Forelimb muscle (tissue), 1 donor: ENCODE measurements around the gene ADCY1. TPM values are rescaled to one million over a fixed set of nuclear protein-coding genes. Genes with fewer than 3 reads are reported as not detected.

Experiments used
- DNase-seq: peaks from one replicate; pipeline ENCODE4 v3.0.0-alpha.2; 2013; ENCODE audit warnings: low read depth
- polyA plus RNA-seq: library from polyadenylated mRNA; unstranded; fragments of 120-200 nt; gene quantifications from one replicate; pipeline ENCODE4 v1.2.1, GENCODE V29; 2013; ENCODE audit not compliant: insufficient read length

Gene ADCY1
- polyA plus RNA-seq, 1 donor, result 9.9 TPM

DNA sequence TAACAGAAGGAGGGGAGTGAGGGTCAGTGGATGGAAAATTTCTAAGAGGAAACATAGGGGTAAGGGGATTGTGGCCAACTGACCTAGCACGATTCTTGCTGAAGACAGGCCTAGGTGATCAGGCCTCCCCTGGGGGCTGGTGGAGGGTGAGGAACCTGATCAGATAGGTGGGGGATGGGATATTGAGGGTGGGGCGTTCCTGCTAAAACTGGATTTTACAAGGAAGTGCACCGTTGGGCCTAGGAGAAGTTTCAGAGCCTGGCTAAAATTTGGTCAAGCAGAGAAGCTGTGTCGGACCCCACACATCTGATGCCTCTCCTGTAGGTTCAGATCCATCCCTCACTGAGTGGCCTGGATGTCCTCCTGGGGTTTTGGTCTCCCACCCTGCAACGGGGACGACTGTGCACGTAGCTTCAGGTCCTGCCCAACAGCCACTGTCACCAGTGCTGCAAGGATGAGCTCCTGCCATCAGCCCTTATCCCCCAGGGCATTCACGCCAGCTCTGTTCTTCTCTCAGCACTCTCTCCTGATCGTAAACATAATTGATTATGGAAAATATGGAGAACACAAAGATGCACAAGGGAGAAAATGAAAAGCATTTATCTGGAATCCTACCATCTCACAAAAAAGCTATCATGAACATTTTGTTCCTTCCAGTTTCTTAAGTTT is 89.9 kb downstream of the ADCY1 start:
- no peak for DNase-seq

DNA sequence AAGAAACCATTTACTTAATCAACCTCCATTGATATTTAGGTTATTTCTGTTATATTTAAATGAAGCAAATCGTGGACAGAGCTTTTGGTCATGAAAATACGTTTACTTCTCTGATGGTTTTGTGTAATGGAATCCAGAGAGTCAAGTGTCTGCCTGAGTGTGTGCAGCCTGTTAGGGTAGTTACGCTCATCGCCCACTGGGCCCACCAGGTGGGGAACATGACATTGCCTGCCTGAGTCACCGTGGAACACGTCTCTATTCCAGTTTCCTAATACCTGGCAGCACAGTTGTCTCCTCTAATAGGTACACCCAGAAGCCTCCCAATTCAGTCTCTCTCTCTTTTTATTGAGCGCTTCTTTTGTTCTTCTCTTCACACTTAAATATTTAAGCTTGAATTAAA is 91.0 kb downstream of the ADCY1 start:
- no peak for DNase-seq

DNA sequence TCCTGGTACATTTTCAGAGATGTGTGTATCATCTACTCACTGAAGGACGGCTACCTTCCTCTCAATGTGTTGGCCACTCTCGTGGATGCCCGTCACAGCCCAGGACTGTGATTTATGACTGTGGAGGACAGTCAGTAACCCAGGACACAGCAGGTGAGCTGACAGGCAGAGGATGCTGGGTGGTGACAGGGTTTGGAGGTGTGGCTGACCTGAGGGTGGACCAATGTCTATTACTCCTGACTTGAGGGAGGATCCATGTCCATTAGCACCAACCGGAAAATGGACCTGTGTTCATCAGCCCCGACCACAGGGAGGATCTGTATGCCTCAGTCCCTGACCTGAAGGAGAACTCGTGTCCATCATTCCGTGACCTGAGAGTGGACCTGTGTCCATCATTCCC is 96.1 kb downstream of the ADCY1 start:
- no peak for DNase-seq

DNA sequence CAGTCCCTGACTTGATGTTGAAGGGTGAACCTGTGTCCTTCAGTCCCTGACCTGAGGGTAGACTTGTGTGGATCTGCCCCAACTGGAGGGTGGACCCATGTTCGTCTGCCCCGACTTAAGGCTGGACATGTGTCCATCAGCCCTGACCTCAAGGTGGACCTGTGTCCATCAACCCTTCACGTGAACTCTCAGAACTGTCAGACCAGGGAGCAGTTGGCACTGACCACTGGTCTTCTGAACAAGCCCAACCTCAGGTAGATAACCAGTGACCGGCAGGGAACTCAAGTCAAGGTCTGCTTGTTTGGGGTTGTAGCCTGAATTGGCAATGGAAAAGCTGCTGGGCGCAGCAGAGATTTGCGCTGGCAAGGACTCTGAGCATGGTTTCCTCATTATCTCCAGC is 96.5 kb downstream of the ADCY1 start:
- no peak for DNase-seq

DNA sequence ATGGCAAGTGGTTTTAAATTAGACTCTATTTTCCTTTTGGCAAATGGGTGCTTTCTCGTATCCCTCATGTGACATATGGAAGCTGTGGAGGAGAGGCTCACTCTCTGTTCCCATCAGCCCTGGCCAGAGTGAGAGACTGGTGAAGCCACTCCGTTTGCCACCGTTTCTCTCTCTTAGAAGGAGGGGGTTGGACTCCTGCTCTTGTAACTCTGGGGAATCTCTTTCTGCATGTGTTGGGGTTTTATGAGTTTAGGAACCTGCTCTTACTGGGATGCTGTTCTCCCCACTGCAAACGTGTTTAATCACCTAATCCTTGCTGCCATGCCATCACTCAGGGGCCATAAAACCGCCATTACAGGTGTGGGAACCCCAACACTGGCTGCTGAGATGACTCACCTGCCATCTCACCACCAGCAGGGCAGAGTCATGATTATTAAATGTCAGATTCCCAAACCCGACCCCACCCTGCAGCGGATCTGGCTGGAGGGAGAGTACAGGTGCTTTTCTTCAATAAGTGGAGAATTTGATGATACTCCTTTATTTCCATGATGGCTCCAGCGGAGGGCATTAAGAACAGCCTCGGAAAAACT is 103.2 kb downstream of the ADCY1 start:
- no peak for DNase-seq

DNA sequence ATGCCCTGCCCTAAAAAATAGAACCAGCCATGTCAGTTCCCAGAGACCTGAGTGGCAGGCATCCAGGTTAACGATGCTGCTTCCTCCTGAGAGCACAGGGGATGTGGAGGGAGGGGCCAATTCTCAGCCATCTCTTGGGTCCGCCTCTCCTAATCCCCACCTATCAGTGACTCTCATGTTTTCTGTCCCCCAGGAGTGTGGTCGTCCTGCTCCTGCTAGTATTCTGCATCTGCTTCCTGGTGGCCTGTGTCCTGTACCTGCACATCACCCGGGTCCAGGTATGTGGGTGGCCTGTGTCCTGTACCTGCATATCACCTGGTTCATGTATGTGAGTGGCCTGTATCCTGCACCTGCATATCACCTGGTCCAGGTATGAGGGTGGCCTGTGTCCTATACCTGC is 105.3 kb downstream of the ADCY1 start:
- DNase-seq, result no peak

DNA sequence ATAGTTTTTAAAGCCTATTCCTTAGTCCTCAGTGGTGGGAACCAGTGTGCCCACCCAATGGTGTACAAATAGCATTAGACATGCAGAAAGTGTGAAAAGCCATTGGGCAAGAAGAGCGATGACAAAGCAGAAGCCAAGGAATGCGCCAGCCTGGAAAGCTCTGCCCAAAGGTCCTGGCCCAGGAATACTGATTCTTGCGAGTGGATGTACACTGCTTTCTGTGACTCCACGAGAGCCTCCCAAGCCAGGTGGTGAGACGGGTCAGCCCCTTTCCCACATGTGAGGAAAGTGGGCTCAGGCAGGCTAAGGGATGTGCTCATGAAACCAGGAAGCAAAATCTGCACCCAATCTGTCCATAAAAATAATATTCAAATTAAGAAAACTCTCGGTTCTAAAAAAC is 106.6 kb downstream of the ADCY1 start:
- no peak for DNase-seq

DNA sequence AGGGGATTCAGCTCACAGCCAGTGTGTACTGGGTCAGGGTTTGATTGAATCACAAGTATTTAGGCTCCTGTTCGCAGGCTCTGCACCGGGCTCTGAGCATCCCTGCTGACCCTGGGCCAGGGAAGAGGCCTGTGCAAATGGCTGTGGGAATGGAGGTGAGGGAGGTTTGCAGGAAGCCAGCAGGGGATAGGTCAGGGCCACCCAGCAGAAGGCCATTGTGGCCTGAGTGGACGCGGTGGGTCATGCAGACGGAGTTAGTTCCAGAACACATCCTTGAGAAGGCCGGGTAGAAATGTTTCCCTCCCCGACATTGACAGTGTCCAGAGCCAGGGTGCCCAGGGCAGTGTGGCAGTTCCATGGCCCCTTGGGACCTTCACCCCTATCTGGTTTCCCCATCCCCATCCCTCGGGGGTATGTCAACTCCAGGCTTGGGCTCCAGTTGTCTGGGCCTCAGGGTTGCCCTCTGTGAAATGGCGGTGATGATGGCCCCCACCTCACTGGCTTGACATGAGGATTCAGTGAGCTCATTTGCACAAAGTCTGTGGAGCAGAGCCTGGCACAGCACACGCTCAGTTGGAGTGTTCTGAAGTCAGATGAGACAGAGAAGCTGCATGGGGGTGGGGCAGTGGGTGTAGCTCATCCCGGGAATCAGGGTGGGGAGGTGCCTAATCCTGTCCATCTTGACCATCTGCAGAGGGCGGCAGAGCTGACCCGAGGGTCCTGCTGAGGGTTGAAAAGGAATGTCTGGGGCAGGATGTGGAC is 107.6 kb downstream of the ADCY1 start:
- no peak for DNase-seq

DNA sequence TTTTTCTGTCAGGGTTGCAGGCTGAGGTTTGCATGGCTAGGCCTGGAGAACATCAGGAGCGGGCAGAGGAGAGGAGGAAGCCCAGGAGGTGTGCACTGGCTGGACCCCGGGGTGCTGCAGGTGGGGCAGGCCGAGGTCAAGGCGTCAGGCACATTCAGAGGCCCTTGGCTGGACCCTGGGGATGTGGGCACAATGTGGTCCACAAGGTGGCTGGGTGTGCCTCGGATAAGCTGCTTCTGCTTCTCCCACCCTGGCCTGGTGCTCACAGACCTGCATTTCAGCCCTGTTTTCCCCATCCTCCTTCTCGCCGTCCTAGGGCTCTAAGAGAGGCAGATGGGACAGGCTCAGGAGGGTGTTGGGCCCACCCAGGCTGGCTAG is 108.2 kb downstream of the ADCY1 start:
- no peak for DNase-seq

DNA sequence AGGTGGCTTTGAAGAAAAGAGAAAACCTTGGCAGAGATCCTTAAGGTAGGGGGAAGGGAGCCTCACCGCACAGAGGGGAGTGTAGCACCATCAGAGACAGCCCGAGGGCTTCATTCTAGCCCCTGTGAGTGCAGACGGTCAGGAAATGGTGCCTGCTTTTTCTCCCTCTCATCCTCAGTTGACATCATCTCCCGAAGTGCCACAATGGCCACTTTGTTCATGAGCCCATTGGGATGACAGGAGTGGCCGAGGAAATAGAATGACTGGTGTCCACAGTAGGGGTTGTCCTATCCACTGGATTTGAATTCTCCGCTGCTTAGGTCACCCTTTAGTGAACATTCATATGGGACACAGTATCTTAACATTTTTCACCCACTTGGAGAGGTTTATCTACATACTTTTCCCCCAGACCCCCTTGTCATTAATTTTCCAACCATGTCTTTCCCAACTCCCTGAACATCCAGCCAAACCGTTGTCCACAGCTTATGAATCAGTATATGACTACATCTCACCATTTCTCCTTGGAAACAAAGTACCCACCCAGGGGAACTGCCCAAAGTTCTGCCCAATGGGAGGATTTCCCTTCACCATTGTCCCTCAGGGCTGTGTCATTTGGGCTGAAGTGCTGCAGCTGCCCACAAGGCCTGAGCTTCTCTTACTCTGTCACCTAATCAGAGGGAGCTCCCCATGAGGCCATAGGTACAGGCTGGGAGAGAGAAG is 108.8 kb downstream of the ADCY1 start:
- DNase-seq, result no peak

DNA sequence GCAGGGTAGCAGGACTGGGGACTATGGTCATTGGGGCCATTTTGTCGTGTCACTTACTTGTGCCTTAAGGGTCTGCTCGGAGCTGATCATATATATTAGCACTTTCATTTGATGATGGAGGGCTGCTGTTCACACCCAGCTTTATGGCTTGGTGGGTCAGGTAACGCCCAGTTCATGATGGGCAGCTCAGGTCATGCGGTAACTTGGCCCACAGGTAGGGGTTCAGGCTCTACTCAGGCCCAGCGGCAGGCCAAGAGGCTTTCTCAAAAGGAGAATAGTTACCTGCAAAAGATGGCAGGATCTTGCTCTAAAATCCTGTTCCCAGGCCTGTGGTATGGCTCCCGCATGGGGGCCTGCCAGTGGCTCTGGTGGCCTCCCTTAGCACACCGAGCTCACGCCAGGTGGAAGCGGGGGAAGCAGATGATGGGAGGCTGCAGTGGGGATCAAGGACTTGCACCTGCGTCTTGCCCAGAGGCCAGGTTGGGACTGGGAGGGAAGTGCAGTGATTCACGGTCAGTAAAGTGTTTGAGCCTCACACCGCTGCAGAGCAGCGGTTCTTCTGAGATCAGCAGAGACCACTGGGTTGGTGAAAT is 109.5 kb downstream of the ADCY1 start:
- no peak for DNase-seq

DNA sequence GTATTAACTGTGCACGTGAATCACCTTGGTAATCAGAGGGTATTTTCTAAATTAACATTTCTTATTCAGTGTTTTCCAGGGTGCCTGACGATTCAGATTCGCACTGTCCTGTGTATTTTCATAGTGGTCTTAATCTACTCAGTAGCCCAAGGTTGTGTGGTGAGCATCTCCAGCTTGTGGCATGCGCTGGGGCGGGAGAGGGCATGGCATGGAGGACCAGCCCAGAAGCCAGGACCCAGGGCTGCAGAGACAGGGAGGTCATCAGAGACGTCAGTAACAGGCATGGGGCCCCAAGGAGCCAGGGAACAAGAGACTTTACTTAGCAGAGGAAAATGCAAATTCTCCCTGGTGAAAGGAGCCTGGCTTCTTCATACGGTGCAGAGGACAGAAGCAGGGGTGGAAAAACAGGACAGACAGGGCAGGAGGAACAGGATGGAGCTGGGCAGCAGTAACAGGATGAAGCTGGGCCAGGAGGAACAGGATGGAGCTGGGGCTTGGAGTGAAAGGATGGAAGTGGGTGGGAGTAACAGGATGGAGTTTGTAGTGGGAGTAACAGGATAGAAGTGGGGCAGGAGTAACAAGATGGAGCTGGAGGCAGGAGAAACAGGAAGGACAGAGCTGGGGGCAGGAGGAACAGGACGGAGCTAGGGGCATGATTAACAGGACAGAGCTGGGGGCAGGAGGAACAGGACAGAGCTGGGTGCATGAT is 110.9 kb downstream of the ADCY1 start:
- no peak for DNase-seq

DNA sequence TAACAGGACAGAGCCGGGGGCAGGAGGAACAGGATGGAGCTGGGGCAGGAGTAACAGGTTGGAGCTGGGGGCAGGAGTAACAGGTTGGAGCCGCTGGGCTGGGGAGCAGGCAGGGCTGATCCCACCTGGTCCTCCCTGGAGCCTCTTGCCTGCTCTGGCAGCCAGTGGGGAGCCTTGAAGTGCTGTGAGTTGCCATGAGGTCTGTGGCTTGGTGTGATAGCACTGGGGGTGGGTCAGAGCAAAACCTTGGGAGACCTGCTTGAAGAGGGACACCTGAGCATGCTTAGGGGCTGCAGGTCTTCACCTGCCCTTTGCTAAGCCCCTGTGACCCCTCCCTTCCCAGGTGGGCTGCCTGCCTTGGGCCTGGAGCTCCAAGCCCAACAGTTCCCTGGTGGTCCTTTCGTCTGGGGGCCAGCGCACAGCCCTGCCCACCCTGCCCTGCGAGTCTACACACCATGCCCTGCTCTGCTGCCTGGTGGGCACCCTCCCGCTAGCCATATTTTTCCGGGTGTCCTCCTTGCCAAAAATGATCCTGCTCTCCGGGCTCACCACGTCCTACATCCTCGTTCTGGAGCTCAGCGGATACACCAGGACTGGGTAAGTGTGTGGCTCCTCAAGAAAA is 111.6 kb downstream of the ADCY1 start:
- no peak for DNase-seq

DNA sequence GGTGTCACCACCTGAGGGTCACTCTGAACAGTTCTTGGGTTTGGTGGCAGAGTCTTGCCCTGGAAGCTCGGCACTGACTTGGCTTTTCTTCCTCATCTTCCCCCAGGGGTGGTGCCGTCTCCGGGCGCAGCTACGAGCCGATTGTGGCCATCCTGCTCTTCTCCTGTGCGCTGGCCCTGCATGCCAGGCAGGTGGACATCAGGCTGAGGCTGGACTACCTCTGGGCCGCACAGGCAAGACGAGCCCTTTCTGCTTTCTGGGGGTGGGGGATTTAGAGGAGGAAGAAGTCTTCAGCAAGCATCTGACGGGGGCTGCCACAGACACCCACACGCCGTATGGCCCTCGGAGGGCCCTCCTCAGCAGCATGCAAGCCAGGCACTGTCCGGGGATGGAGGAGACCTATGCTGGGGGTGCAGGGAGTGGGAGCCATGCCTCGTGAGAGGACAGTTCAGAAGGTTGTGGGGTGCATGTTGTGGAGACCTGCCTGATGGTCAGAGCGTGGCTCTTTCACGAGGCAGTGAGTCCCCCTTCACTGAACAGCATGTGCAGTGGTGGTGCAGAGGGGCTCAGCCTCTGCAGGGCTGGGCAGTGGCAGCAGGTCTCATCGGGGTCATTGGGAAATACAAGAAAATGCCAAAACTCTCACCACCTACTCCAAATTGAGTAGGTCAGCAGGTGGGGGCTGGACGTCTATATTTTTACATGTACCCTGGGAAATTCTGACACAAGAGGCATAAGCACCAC is 112.4 kb downstream of the ADCY1 start:
- no peak for DNase-seq

DNA sequence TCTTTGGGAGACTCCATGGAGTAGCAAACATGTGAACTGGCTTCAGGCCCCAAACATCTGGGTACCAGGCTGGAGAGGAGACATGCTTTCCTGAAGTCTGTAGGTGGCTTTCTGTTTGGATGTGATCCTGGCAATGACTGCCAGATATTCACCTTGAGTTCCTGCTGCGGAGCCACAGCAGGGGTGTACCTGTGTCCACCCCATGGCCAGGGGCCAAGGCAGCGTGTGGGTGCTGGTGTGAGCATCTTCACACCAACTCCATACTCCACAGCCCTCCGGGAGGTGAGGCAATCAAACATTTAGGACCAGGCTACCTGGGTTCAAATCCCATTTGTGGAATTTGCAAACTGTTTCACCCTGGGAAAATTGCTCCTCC is 113.0 kb downstream of the ADCY1 start:
- DNase-seq, result no peak

DNA sequence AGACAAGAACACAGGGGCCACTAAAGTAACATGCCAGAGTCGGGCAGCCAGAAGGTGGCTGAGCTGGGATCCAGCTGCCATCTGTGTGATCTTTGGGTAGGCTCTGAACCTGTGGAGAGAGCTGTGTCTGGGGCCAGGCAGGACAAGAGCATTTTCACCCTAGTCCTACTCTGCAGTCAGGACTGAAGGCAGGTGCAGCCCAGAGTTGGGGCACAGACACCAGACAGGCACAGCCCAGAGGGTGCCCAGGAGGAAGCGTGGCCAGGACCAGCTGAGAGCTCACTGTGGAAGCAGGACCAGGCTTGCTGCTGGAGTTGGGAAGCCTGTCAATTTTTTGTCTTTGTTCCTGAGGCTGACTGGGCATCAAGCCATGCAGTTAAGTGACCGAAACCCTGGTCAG is 113.6 kb downstream of the ADCY1 start:
- no peak for DNase-seq

DNA sequence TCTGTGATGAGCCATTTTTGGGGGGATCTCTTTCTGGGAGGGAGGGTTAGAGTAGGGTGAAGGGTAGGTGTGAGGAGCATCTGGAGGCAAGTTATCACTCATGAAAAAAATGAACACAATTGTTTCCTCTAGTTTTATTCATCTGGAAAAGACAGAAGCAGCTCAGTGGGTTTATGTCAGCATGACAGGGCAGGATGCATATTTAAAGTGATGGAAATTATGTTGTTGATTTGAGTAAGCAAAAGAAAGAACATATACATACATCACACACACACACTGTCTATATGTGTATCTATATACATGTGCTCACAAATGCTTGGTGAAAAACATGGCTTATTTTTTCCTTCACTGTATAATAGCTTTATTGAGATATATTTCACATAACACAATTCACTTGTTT is 114.2 kb downstream of the ADCY1 start:
- no peak for DNase-seq

DNA sequence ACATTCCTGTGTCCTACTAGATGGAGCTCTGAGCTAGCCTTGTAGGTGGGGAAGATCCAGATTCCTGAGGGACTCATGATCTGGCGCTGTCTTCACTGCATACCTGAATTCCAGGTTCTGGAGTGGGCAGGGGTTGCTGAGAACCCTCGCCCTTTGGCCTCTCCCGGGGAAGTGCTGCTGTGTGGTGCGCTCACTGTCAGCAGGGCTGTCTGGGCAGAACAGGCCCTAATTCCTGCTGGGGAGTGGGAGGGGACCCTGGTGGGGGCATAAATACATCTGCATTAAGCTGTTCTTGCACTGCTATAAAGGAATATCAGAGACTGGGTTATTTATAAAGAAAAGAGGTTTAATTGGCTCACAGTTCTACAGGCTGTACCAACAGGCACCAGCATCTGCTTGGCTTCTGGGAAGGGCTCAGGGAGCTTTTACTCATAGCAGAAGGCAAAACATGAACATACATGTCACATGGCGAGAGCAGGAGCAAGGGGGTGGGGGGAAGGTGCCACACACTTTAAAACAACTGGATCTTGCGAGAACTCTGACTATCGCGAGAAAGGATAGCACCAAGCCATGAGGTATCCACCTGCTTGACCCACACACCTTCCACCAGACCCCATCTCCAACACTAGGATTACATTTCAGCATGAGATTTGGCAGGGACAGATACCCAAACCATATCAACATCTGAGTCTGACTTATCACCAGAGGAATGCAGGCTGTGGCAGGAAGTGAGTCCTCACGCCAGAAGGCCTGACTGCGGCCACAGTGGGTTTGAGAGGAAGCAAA is 115.0 kb downstream of the ADCY1 start:
- no peak for DNase-seq
